Peyer's patch (tissue), 4 donors: ENCODE results near the gene MRPS21. TPM values are rescaled to one million over a fixed set of nuclear protein-coding genes. Genes with fewer than 3 reads are reported as not detected.
A peak's percentile ranks its signal among the peaks of the same experiment; 100 is the strongest.

ENCODE experiments used
- DNase-seq, 3 donors: peaks; one replicate each; pipeline ENCODE4 v3.0.0-alpha.2; 2017 to 2019
- H3K27ac ChIP-seq, 4 donors: fragments of 200-600 bp; sonication (generic); one replicate each; pipeline ENCODE4 v1.5.1; 2016 to 2019
- H3K27me3 ChIP-seq, 2 donors: fragments of 200-600 bp; sonication (generic); one replicate each; pipeline ENCODE4 v1.5.1; 2019
- H3K36me3 ChIP-seq, 3 donors: fragments of 200-600 bp; sonication (generic); one replicate each; pipeline ENCODE4 v1.5.1; 2016 to 2019
- H3K4me1 ChIP-seq, 4 donors: fragments of 200-600 bp; sonication (generic); one replicate each; pipeline ENCODE4 v1.5.1; 2016 to 2019
- H3K4me3 ChIP-seq, 4 donors: fragments of 200-600 bp; sonication (generic); 1 replicate in 3 of 4; 2 replicates in 1 of 4; pipeline ENCODE4 v1.5.1; 2016 to 2019; ENCODE audit warnings: mild to moderate bottlenecking in 1 of 4
- H3K9me3 ChIP-seq, 4 donors: fragments of 200-600 bp; sonication (generic); one replicate each; pipeline ENCODE4 v1.5.1; 2016 to 2019; ENCODE audit warnings: mild to moderate bottlenecking in 1 of 4
- CTCF ChIP-seq, 6 experiments: fragments of 450-650 bp in 4 of 6; fragments of 200-600 bp in 2 of 6; sonication (generic) in 1 of 6; IDR thresholded peaks; one replicate each; pipeline ENCODE4 v1.5.1; 2017 to 2019; ENCODE audit warnings: antibody characterized with exemption in 6 of 6, mild to moderate bottlenecking in 3 of 6, moderate library complexity in 1 of 6
- POLR2A ChIP-seq, 2 donors: fragments of 450-650 bp; IDR thresholded peaks; one replicate each; pipeline ENCODE4 v1.5.1; 2017; ENCODE audit warnings: antibody characterized with exemption in 2 of 2, mild to moderate bottlenecking in 2 of 2, moderate library complexity in 2 of 2
- total RNA-seq, 4 donors: library from RNA; depleted of rRNA; stranded (reverse); fragments of >200 nt; gene quantifications; one replicate each; pipeline ENCODE4 v1.1.0, GENCODE V29; 2016

The MRPS21 gene
- total RNA-seq, 4 donors from 2014 or later = 21.9 to 46.2 (median 32.5) TPM

- H3K36me3 ChIP-seq = peaks cover 0 to 8% (median 0%) of the 10 kb centered on the region in 3 donors
- H3K4me1 ChIP-seq = peaks cover 0 to 23% (median 4%) of the 10 kb centered on the region in 4 donors
- DNase-seq = no peak
- H3K27me3 ChIP-seq = no peaks in the 10 kb centered on the region
- H3K4me3 ChIP-seq = peak overlapping the region in 2 of 4 donors; percentile 51 to 56
- no peak for TF ChIP-seq CTCF (IDR thresholded peaks at IDR 0.05)
- no peak for TF ChIP-seq POLR2A (IDR thresholded peaks at IDR 0.05)
- peak overlapping the region in 1 of 4 donors; percentile 86 for H3K27ac ChIP-seq
- no peaks in the 10 kb centered on the region for H3K9me3 ChIP-seq
Observed at GRCh38 chr1:150283260-150283659, 10.4 kb upstream of the MRPS21 start.

- Histone ChIP-seq H3K4me3 (no peak overlapping the region), H3K27ac (no peak overlapping the region), H3K27me3 (no peaks in the 10 kb centered on the region), H3K9me3 (no peaks in the 10 kb centered on the region), H3K4me1 (peaks cover 0 to 4% (median 0%) of the 10 kb centered on the region in 4 donors), H3K36me3 (peaks cover 0 to 8% (median 0%) of the 10 kb centered on the region in 3 donors)
- no peak for TF ChIP-seq CTCF (IDR thresholded peaks at IDR 0.05)
- no peak for TF ChIP-seq POLR2A (IDR thresholded peaks at IDR 0.05)
- DNase-seq = no peak
Observed at GRCh38 chr1:150288382-150288781, 5.3 kb upstream of the MRPS21 start.

GRCh38 chr1:150288822-150289221, 4.8 kb upstream of the MRPS21 start:
- TF ChIP-seq CTCF (IDR thresholded peaks at IDR 0.05) = no peak
- TF ChIP-seq POLR2A (IDR thresholded peaks at IDR 0.05) = no peak
- Histone ChIP-seq H3K4me3 (no peak overlapping the region), H3K27me3 (no peaks in the 10 kb centered on the region), H3K4me1 (peaks cover 0 to 4% (median 0%) of the 10 kb centered on the region in 4 donors), H3K36me3 (peaks cover 0 to 8% (median 0%) of the 10 kb centered on the region in 3 donors), H3K9me3 (no peaks in the 10 kb centered on the region), H3K27ac (no peak overlapping the region)
- no peak for DNase-seq

- no peaks in the 10 kb centered on the region for H3K27me3 ChIP-seq
- peaks cover 0 to 34% (median 0%) of the 10 kb centered on the region in 3 donors for H3K36me3 ChIP-seq
- H3K4me1 ChIP-seq = peaks cover 0 to 11% (median 3%) of the 10 kb centered on the region in 4 donors
- no peak for DNase-seq
- no peak overlapping the region for H3K27ac ChIP-seq
- no peaks in the 10 kb centered on the region for H3K9me3 ChIP-seq
- TF ChIP-seq CTCF (IDR thresholded peaks at IDR 0.05) (no peak), POLR2A (IDR thresholded peaks at IDR 0.05) (no peak)
- H3K4me3 ChIP-seq = no peak overlapping the region
Observed at GRCh38 chr1:150295476-150295875, 1.8 kb downstream of the MRPS21 start.

GRCh38 chr1:150299716-150300115, 6.1 kb downstream of the MRPS21 start:
- no peak for DNase-seq
- TF ChIP-seq POLR2A (IDR thresholded peaks at IDR 0.05) (no peak), CTCF (IDR thresholded peaks at IDR 0.05) (no peak)
- Histone ChIP-seq H3K27ac (no peak overlapping the region), H3K4me3 (no peak overlapping the region), H3K4me1 (peaks cover 0 to under 1% (median under 1%) of the 10 kb centered on the region in 4 donors), H3K9me3 (no peaks in the 10 kb centered on the region), H3K27me3 (no peaks in the 10 kb centered on the region), H3K36me3 (peaks cover 0 to 57% (median 0%) of the 10 kb centered on the region in 3 donors)

GRCh38 chr1:150302338-150302737, 8.7 kb downstream of the MRPS21 start:
- Histone ChIP-seq H3K36me3 (peaks cover 0 to 51% (median 0%) of the 10 kb centered on the region in 3 donors), H3K9me3 (no peaks in the 10 kb centered on the region), H3K4me1 (no peaks in the 10 kb centered on the region), H3K27ac (peak overlapping the region in 1 of 4 donors; percentile 9), H3K27me3 (no peaks in the 10 kb centered on the region), H3K4me3 (no peak overlapping the region)
- no peak for DNase-seq
- TF ChIP-seq CTCF (IDR thresholded peaks at IDR 0.05) (no peak), POLR2A (IDR thresholded peaks at IDR 0.05) (no peak)
